ENCODE results near the gene ZNF598.
"Not testable (repeated sequence)": the region's sequence is repeated elsewhere in the genome, so short reads cannot be mapped to it uniquely, and the experiment has no call there.

Gene ZNF598

GRCh38 chr16:1963806-1964505 lies 45.7 kb downstream of the ZNF598 start:
- TF ChIP-seq ZNF565 (CRISPR knock-in tag; conservative IDR thresholded peaks at IDR 0.05; ENCODE audit: low read depth) = no peak
- no peak for TF ChIP-seq PATZ1 (CRISPR knock-in tag; IDR thresholded peaks at IDR 0.05; ENCODE audit: borderline replicate concordance)
- TF ChIP-seq ZC3H10 (CRISPR knock-in tag; IDR thresholded peaks at IDR 0.05) = no peak
- TF ChIP-seq ESRRG (CRISPR knock-in tag; IDR thresholded peaks at IDR 0.05) = no peak
- no peak for TF ChIP-seq CREB5 (CRISPR knock-in tag; IDR thresholded peaks at IDR 0.05; ENCODE audit: low read depth)
- TF ChIP-seq ZFP3 (CRISPR knock-in tag; IDR thresholded peaks at IDR 0.05) = 0 out of 2 replicates have a peak, but pooled peaks have one; percentile 11
- TF ChIP-seq ZNF70 (CRISPR knock-in tag; IDR thresholded peaks at IDR 0.05) = peak; percentile 74; the same call in 1 of the 2 replicates
- no peak for TF ChIP-seq CSDC2 (CRISPR knock-in tag; IDR thresholded peaks at IDR 0.05)
- TF ChIP-seq GLIS3 (CRISPR knock-in tag; IDR thresholded peaks at IDR 0.05) = no peak
- TF ChIP-seq ZNF8 (CRISPR knock-in tag; IDR thresholded peaks at IDR 0.05) = no peak
- no peak for TF ChIP-seq OSR1 (CRISPR knock-in tag; IDR thresholded peaks at IDR 0.05)
- TF ChIP-seq SNAI2 (CRISPR knock-in tag; IDR thresholded peaks at IDR 0.05) = no peak
- TF ChIP-seq BACH2 (CRISPR knock-in tag; IDR thresholded peaks at IDR 0.05; ENCODE audit: borderline replicate concordance) = no peak
- TF ChIP-seq TSHZ2 (CRISPR knock-in tag; IDR thresholded peaks at IDR 0.05) = no peak
- no peak for TF ChIP-seq ARNTL (CRISPR knock-in tag; IDR thresholded peaks at IDR 0.05; ENCODE audit: borderline replicate concordance, low read depth)
- TF ChIP-seq PPARA (CRISPR knock-in tag; IDR thresholded peaks at IDR 0.05; ENCODE audit: borderline replicate concordance) = no peak
- TF ChIP-seq ISL1 (CRISPR knock-in tag; IDR thresholded peaks at IDR 0.05) = no peak
- no peak for TF ChIP-seq TOX (CRISPR knock-in tag; IDR thresholded peaks at IDR 0.05; ENCODE audit: borderline replicate concordance)
- ATAC-seq = peak; percentile 4; the same call in 2 of the 3 replicates

- not testable (repeated sequence) for ATAC-seq
These were observed 47.2 kb downstream of the ZNF598 start for GRCh38 chr16:1962161-1963153.

- TF ChIP-seq ESRRG (CRISPR knock-in tag; IDR thresholded peaks at IDR 0.05) (no peak), OSR1 (CRISPR knock-in tag; IDR thresholded peaks at IDR 0.05) (no peak), ZC3H10 (CRISPR knock-in tag; IDR thresholded peaks at IDR 0.05) (no peak), BACH2 (CRISPR knock-in tag; IDR thresholded peaks at IDR 0.05; ENCODE audit: borderline replicate concordance) (no peak), ARNTL (CRISPR knock-in tag; IDR thresholded peaks at IDR 0.05; ENCODE audit: borderline replicate concordance, low read depth) (no peak), SNAI2 (CRISPR knock-in tag; IDR thresholded peaks at IDR 0.05) (no peak), CREB5 (CRISPR knock-in tag; IDR thresholded peaks at IDR 0.05; ENCODE audit: low read depth) (no peak), CSDC2 (CRISPR knock-in tag; IDR thresholded peaks at IDR 0.05) (no peak), RARB (CRISPR knock-in tag; IDR thresholded peaks at IDR 0.05) (no peak), TSHZ2 (CRISPR knock-in tag; IDR thresholded peaks at IDR 0.05) (no peak), ZFP30 (CRISPR knock-in tag; IDR thresholded peaks at IDR 0.05) (no peak), ISL1 (CRISPR knock-in tag; IDR thresholded peaks at IDR 0.05) (no peak), TOX (CRISPR knock-in tag; IDR thresholded peaks at IDR 0.05; ENCODE audit: borderline replicate concordance) (no peak), ZFP3 (CRISPR knock-in tag; IDR thresholded peaks at IDR 0.05) (no peak), CSRNP3 (CRISPR knock-in tag; IDR thresholded peaks at IDR 0.05) (no peak), GLIS3 (CRISPR knock-in tag; IDR thresholded peaks at IDR 0.05) (no peak), PPARA (CRISPR knock-in tag; IDR thresholded peaks at IDR 0.05; ENCODE audit: borderline replicate concordance) (no peak), TCF4 (CRISPR knock-in tag; IDR thresholded peaks at IDR 0.05; ENCODE audit: borderline replicate concordance) (no peak)
- no peak for ATAC-seq
These were observed 48.0 kb downstream of the ZNF598 start for GRCh38 chr16:1961651-1962067.
